Tibial nerve (tissue), 4 donors: ENCODE data around the gene BTBD10. TPM values are rescaled to one million over a fixed set of nuclear protein-coding genes. Genes with fewer than 3 reads are reported as not detected.
"Not testable (repeated sequence)": the region's sequence is repeated elsewhere in the genome, so short reads cannot be mapped to it uniquely, and the experiment has no call there.

Experiments used
- DNase-seq, 2 donors: peaks; one replicate each; pipeline ENCODE4 v3.0.0-alpha.2; 2019; ENCODE audit warnings: low spot score in 2 of 2
- H3K27ac ChIP-seq, 4 donors: fragments of 200-600 bp; sonication (generic) in 3 of 4; one replicate each; pipeline ENCODE4 v1.5.1; 2017 to 2019; ENCODE audit warnings: mild to moderate bottlenecking in 1 of 4
- H3K27me3 ChIP-seq, 2 donors: fragments of 200-600 bp; sonication (generic) in 1 of 2; one replicate each; pipeline versions ENCODE4 v1.5.1 to v1.6.0; 2017 to 2019
- H3K36me3 ChIP-seq, 3 donors: fragments of 200-600 bp; sonication (generic); one replicate each; pipeline ENCODE4 v1.5.1; 2018 to 2019
- H3K4me1 ChIP-seq, 4 donors: fragments of 200-600 bp; sonication (generic) in 3 of 4; one replicate each; pipeline ENCODE4 v1.5.1; 2017 to 2019
- H3K4me3 ChIP-seq, 4 donors: fragments of 200-600 bp; sonication (generic) in 3 of 4; one replicate each; pipeline ENCODE4 v1.5.1; 2017 to 2019; ENCODE audit warnings: mild to moderate bottlenecking in 1 of 4, moderate library complexity in 1 of 4
- H3K9me3 ChIP-seq, 4 donors: fragments of 200-600 bp; sonication (generic) in 3 of 4; one replicate each; pipeline ENCODE4 v1.5.1; 2017 to 2019
- EP300 ChIP-seq, 2 donors: sonication (generic); formaldehyde crosslinking; IDR thresholded peaks; one replicate each; pipeline ENCODE4 v1.6.1; 2017; ENCODE audit warnings: antibody characterized with exemption in 2 of 2, mild to moderate bottlenecking in 1 of 2
- POLR2A ChIP-seq, 2 donors: fragments of 450-650 bp; IDR thresholded peaks; one replicate each; pipeline ENCODE4 v1.6.1; 2017; ENCODE audit warnings: antibody characterized with exemption in 2 of 2, mild to moderate bottlenecking in 2 of 2, moderate library complexity in 2 of 2
- WGBS, 2 donors: methylation state at CpG; one replicate each; pipeline ENCODE4 v1.1.5; 2018; 5-methylcytosine and 5-hydroxymethylcytosine counted together
- total RNA-seq, 4 donors: library from RNA; depleted of rRNA; stranded (reverse); fragments of >200 nt; gene quantifications; one replicate each; pipeline ENCODE4 v1.1.0, GENCODE V29; 2016
- TF ChIP-seq, protein P1 (sequence below), 5 experiments: fragments of 200-600 bp in 3 of 5; fragments of 450-650 bp in 2 of 5; sonication (generic) in 3 of 5; IDR thresholded peaks; one replicate each; pipeline ENCODE4 v1.5.1; 2016 to 2019; ENCODE audit warnings: antibody characterized with exemption in 5 of 5, mild to moderate bottlenecking in 3 of 5, moderate library complexity in 2 of 5

The BTBD10 gene
- total RNA-seq, 4 donors from 2014 or later: 29.8 to 37.0 (median 33.7) TPM

DNA sequence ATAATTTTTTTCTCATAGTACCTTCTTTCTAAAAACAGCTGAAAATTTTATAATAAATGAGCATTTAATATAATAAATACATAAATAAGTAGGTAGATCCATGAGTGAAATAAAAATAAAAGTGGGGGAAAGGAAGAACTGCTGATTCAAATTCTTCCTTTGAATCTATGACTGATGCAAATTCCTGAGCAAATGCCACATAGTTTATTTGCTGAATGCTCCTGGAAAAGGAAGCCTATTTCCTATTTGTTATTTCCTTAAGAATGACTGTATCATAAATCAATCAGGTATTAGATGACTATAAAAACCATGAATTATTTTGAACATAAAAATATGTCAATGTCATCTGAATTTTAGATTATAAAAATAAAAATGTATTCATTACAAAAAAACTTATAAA lies 16.6 kb downstream of the BTBD10 start:
- Histone ChIP-seq H3K4me1 (peaks cover 0 to 19% (median 0%) of the 10 kb centered on the region in 4 donors), H3K27ac (no peak overlapping the region), H3K9me3 (peaks cover 0 to 12% (median under 1%) of the 10 kb centered on the region in 4 donors), H3K4me3 (no peak overlapping the region), H3K36me3 (peaks cover 0 to 7% (median 0%) of the 10 kb centered on the region in 3 donors), H3K27me3 (no peaks in the 10 kb centered on the region)
- DNase-seq: no peak
- no peak for TF ChIP-seq EP300 (IDR thresholded peaks at IDR 0.05)
- no peak for TF ChIP-seq POLR2A (IDR thresholded peaks at IDR 0.05)
- TF ChIP-seq, protein P1, sequence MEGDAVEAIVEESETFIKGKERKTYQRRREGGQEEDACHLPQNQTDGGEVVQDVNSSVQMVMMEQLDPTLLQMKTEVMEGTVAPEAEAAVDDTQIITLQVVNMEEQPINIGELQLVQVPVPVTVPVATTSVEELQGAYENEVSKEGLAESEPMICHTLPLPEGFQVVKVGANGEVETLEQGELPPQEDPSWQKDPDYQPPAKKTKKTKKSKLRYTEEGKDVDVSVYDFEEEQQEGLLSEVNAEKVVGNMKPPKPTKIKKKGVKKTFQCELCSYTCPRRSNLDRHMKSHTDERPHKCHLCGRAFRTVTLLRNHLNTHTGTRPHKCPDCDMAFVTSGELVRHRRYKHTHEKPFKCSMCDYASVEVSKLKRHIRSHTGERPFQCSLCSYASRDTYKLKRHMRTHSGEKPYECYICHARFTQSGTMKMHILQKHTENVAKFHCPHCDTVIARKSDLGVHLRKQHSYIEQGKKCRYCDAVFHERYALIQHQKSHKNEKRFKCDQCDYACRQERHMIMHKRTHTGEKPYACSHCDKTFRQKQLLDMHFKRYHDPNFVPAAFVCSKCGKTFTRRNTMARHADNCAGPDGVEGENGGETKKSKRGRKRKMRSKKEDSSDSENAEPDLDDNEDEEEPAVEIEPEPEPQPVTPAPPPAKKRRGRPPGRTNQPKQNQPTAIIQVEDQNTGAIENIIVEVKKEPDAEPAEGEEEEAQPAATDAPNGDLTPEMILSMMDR (IDR thresholded peaks at IDR 0.05): no peak

DNA sequence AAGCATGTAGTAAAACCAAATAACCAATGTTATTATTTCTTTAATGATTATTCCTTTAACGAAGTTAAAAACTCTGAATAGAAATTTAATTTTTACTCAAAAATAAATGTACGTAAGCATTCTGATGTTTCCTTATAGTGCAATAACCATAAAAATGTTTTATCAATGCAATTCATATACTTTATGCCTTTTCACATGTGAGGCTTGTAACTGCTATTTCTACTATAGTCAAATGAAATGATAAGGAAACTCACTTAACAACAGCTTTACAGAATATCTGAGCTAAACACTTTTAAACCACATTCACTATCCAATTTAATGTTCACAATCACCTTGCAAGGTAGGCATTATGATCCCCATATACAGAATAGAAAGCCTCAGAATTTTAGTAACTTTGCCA lies 17.4 kb downstream of the BTBD10 start:
- WGBS, 2 donors: 94 to 98% methylated on average over 2 of the region's 2 CpGs
- Histone ChIP-seq H3K4me3 (no peak overlapping the region), H3K36me3 (no peaks in the 10 kb centered on the region), H3K9me3 (peaks cover 0 to 6% (median 0%) of the 10 kb centered on the region in 4 donors), H3K4me1 (peaks cover 0 to 23% (median 0%) of the 10 kb centered on the region in 4 donors), H3K27ac (no peak overlapping the region), H3K27me3 (no peaks in the 10 kb centered on the region)
- DNase-seq: no peak
- TF ChIP-seq, protein P1 (IDR thresholded peaks at IDR 0.05): no peak
- no peak for TF ChIP-seq POLR2A (IDR thresholded peaks at IDR 0.05)
- TF ChIP-seq EP300 (IDR thresholded peaks at IDR 0.05): no peak

DNA sequence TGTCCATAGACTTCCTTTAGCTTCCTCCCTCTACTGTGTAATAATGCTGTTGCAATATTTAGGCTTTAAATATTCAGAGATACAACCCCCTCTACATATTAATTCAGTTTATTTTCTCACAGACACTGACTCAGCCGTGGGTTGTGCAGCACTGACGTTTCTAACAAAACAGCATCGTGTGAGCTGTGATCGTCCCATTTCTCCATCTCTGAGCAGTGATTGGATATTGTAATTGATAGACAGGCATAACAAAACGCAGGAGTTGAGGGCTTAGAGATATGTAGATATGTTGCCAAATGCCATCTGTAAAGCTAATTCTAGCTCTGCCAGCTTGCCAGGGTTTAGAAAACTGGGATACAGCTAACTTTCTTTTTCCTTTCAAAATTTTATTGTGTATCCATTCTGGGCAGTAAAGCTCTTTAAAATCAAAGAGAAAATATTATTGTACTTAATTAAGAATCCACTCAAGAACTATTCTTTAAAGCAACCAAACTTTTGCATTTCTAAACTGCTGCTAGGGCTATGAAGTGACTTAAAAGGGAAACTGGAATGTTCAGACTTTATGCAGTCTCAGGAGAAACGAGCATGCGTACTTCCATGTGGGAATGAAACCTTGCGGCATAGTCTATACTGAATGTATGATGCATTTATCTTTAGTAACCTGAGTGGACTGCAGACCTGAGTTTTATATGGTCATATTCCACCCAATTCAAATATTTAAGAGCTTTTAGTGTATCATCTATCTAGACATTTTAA lies 22.7 kb downstream of the BTBD10 start:
- 24% methylated on average over 8 of the region's 8 CpGs for WGBS, 2 donors
- no peaks in the 10 kb centered on the region for H3K36me3 ChIP-seq
- no peak for TF ChIP-seq POLR2A (IDR thresholded peaks at IDR 0.05)
- TF ChIP-seq EP300 (IDR thresholded peaks at IDR 0.05): no peak
- TF ChIP-seq, protein P1 (IDR thresholded peaks at IDR 0.05): no peak
- H3K27me3 ChIP-seq: no peaks in the 10 kb centered on the region
- H3K4me1 ChIP-seq: peaks cover 0 to 17% (median 0%) of the 10 kb centered on the region in 4 donors
- DNase-seq: no peak
- H3K4me3 ChIP-seq: peak overlapping the region in 3 of 4 donors; percentile 4 to 23 (median 14)
- peak overlapping the region in 3 of 4 donors; percentile 14 to 25 (median 21) for H3K27ac ChIP-seq
- H3K9me3 ChIP-seq: no peaks in the 10 kb centered on the region

DNA sequence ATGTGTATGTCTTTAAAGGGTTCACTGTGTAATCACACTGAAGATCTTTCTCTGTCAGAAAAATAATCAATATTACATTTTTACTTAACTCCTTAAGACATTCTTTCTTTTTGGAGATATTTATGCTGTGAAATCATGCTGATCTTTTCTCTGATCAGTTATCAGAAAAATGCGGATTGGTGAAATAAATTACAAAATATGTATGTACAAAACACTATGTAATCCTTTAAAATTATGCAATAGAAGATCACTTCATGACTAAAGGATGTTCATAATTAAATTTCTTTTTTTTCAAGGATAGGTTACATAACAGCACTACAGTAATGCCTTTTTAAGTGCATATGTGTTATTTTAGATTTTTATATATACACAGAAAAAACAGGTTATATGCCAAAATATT lies 24.7 kb downstream of the BTBD10 start:
- WGBS, 2 donors: 97 to 100% methylated on average over 1 of the region's 1 CpG
- H3K4me3 ChIP-seq: no peak overlapping the region
- no peak overlapping the region for H3K27ac ChIP-seq
- no peaks in the 10 kb centered on the region for H3K9me3 ChIP-seq
- DNase-seq: no peak
- TF ChIP-seq, protein P1 (IDR thresholded peaks at IDR 0.05): no peak
- TF ChIP-seq POLR2A (IDR thresholded peaks at IDR 0.05): no peak
- no peak for TF ChIP-seq EP300 (IDR thresholded peaks at IDR 0.05)
- H3K4me1 ChIP-seq: peaks cover 0 to 17% (median 0%) of the 10 kb centered on the region in 4 donors
- no peaks in the 10 kb centered on the region for H3K36me3 ChIP-seq
- no peaks in the 10 kb centered on the region for H3K27me3 ChIP-seq

DNA sequence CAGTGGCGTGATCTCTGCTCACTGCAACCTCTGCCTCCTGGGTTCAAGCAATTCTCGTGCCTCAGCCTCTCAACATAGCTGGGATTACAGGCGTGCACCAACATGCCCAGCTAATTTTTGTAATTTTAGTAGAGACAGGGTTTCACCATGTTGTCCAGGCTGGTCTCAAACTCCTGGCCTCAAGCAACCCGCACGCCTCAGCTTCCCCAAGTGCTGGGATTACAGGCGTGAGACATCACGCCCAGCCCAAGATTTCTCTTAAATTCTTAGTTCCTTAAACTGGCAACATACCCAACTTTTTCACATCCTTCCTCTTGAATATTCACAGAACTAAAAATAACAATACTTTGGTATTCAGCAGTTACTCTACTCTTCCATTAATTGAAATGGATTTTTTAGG lies 26.2 kb downstream of the BTBD10 start:
- not testable (repeated sequence) for DNase-seq
- WGBS, 2 donors: 90 to 94% methylated on average over 7 of the region's 7 CpGs

More for the DNA sequence above, 26.2 kb downstream of the BTBD10 start:
- not testable (repeated sequence) for H3K9me3 ChIP-seq, H3K27ac ChIP-seq, H3K4me3 ChIP-seq, H3K27me3 ChIP-seq, H3K36me3 ChIP-seq
- H3K4me1 ChIP-seq: peaks cover 0 to 17% (median 0%) of the 10 kb centered on the region in 4 donors
